ENCODE measurements around the gene UNC45A. TPM values are rescaled to one million over a fixed set of nuclear protein-coding genes. Genes with fewer than 3 reads are reported as not detected.

Gene UNC45A
- total RNA-seq, 1 experiment from 2014 or later: 84.4 TPM

- TF ChIP-seq POLR2AphosphoS5 (IDR thresholded peaks at IDR 0.05; ENCODE audit: low read depth, low read length): no peak
Measured at GRCh38 chr15:90914305-90915080, 20.6 kb upstream of the UNC45A start (continued).

- POLR2A ChIA-PET: no interaction called here
- in situ Hi-C loops (cut with HindIII; ENCODE audit: low pct_unique_long_range_greater_than_20kb, low sequenced_read_pairs): no loop called here
- no TSS peak for BruUV-seq (replicated peaks)
- H3K27ac ChIP-seq (ENCODE audit: low read length): no peak overlapping the region
- no peaks in the 10 kb centered on the region for H3K27me3 ChIP-seq (ENCODE audit: control insufficient read depth, insufficient read depth, low read length)
- H3K36me3 ChIP-seq (ENCODE audit: control insufficient read depth, insufficient read depth, low read length): peaks cover 7% of the 10 kb centered on the region
- no peaks in the 10 kb centered on the region for H3K4me1 ChIP-seq (ENCODE audit: control insufficient read depth, insufficient read depth, low read length)
- H3K9me3 ChIP-seq (ENCODE audit: control insufficient read depth, insufficient read depth, low read depth, low read length): no peaks in the 10 kb centered on the region
- H3K4me3 ChIP-seq (ENCODE audit: low read depth in 2 of 2, low read length in 2 of 2): no peak overlapping the region
- ATAC-seq (no peak), DNase-seq (ENCODE audit: low read depth, low spot score) (no peak)
- TF ChIP-seq POLR2AphosphoS5 (IDR thresholded peaks at IDR 0.05; ENCODE audit: low read depth, low read length) (no peak), CTCF (IDR thresholded peaks at IDR 0.05) (no peak), SIN3A (IDR thresholded peaks at IDR 0.05; ENCODE audit: borderline replicate concordance, insufficient read depth, low read depth, low read length) (no peak), TCF7L2 (IDR thresholded peaks at IDR 0.05; ENCODE audit: low read depth, low read length) (no peak), REST (IDR thresholded peaks at IDR 0.05; ENCODE audit: insufficient read depth in 1 of 2, low read depth in 2 of 2, low read length in 1 of 2) (no peak)
- intact Hi-C loops (cut with micrococcal nuclease; ENCODE audit: unreplicated experiment): no loop called here
- CTCF ChIA-PET: no interaction called here
Measured at GRCh38 chr15:90915216-90915807, 19.8 kb upstream of the UNC45A start.

GRCh38 chr15:90915808-90916440 is 19.2 kb upstream of the UNC45A start:
- intact Hi-C loops (cut with micrococcal nuclease; ENCODE audit: unreplicated experiment): no loop called here
- no peak overlapping the region for H3K27ac ChIP-seq (ENCODE audit: low read length)
- DNase-seq (ENCODE audit: low read depth, low spot score) (no peak), ATAC-seq (no peak)
- ChIA-PET CTCF (no interaction called here), POLR2A (no interaction called here)
- no peak for TF ChIP-seq TCF7L2 (IDR thresholded peaks at IDR 0.05; ENCODE audit: low read depth, low read length)
- H3K27me3 ChIP-seq (ENCODE audit: control insufficient read depth, insufficient read depth, low read length): no peaks in the 10 kb centered on the region
- in situ Hi-C loops (cut with HindIII; ENCODE audit: low pct_unique_long_range_greater_than_20kb, low sequenced_read_pairs): no loop called here
- H3K4me3 ChIP-seq (ENCODE audit: low read depth in 2 of 2, low read length in 2 of 2): no peak overlapping the region
- no TSS peak for BruUV-seq (replicated peaks)
- H3K9me3 ChIP-seq (ENCODE audit: control insufficient read depth, insufficient read depth, low read depth, low read length): no peaks in the 10 kb centered on the region
- no peaks in the 10 kb centered on the region for H3K4me1 ChIP-seq (ENCODE audit: control insufficient read depth, insufficient read depth, low read length)
- H3K36me3 ChIP-seq (ENCODE audit: control insufficient read depth, insufficient read depth, low read length): peaks cover 7% of the 10 kb centered on the region

Data from Panc1 (cell line).